ENCODE measurements around the gene AATF.
A peak's percentile ranks its signal among the peaks of the same experiment; 100 is the strongest.

The AATF gene

GRCh38 chr17:36948717-36949460, at the start of gene AATF:
Gene AATF (plus strand): TSS chr17:36948954. CDS start chr17:36949126, 172 bp downstream.
- peak within 1 kb of the TSS; percentile 100 for H3K4me3 Mint-ChIP-seq
- H3K27me3 Mint-ChIP-seq, result peaks cover 21% of the 10 kb centered on the region
- H3K27ac Mint-ChIP-seq, result peak within 1 kb of the TSS; percentile 91
- H3K9me3 Mint-ChIP-seq, result no peaks in the 10 kb centered on the region
- peaks cover 54% of the 10 kb centered on the region for H3K4me1 Mint-ChIP-seq
- H3K36me3 Mint-ChIP-seq, result peaks cover 29% of the 10 kb centered on the region

- Mint-ChIP-seq H3K27me3 (peaks cover 8% of the 10 kb centered on the region), H3K4me1 (no peaks in the 10 kb centered on the region), H3K4me3 (no peak overlapping the region), H3K9me3 (no peaks in the 10 kb centered on the region), H3K36me3 (no peaks in the 10 kb centered on the region), H3K27ac (no peak overlapping the region)
Observed at GRCh38 chr17:36899250-36900159, 49.2 kb upstream of the AATF start.

GRCh38 chr17:36900160-36900512, 48.6 kb upstream of the AATF start:
- Mint-ChIP-seq H3K27me3 (peaks cover 8% of the 10 kb centered on the region), H3K4me1 (no peaks in the 10 kb centered on the region), H3K27ac (no peak overlapping the region), H3K36me3 (no peaks in the 10 kb centered on the region), H3K4me3 (no peak overlapping the region), H3K9me3 (no peaks in the 10 kb centered on the region)

- H3K27me3 Mint-ChIP-seq, result peaks cover 12% of the 10 kb centered on the region
- no peaks in the 10 kb centered on the region for H3K4me1 Mint-ChIP-seq
- H3K36me3 Mint-ChIP-seq, result no peaks in the 10 kb centered on the region
- H3K27ac Mint-ChIP-seq, result no peak overlapping the region
- no peaks in the 10 kb centered on the region for H3K9me3 Mint-ChIP-seq
- no peak overlapping the region for H3K4me3 Mint-ChIP-seq
Observed at GRCh38 chr17:36901506-36901905, 47.2 kb upstream of the AATF start.

GRCh38 chr17:36907407-36907806, 41.3 kb upstream of the AATF start:
- Mint-ChIP-seq H3K9me3 (no peaks in the 10 kb centered on the region), H3K27me3 (peaks cover 26% of the 10 kb centered on the region), H3K4me1 (no peaks in the 10 kb centered on the region), H3K36me3 (no peaks in the 10 kb centered on the region), H3K4me3 (no peak overlapping the region), H3K27ac (no peak overlapping the region)

GRCh38 chr17:36910513-36910912, 38.2 kb upstream of the AATF start:
- Mint-ChIP-seq H3K27ac (no peak overlapping the region), H3K4me1 (no peaks in the 10 kb centered on the region), H3K9me3 (no peaks in the 10 kb centered on the region), H3K4me3 (no peak overlapping the region), H3K27me3 (peaks cover 21% of the 10 kb centered on the region), H3K36me3 (no peaks in the 10 kb centered on the region)

GRCh38 chr17:36911001-36911400, 37.8 kb upstream of the AATF start:
- Mint-ChIP-seq H3K9me3 (no peaks in the 10 kb centered on the region), H3K27me3 (peaks cover 20% of the 10 kb centered on the region), H3K36me3 (no peaks in the 10 kb centered on the region)

GRCh38 chr17:36913132-36913531, 35.6 kb upstream of the AATF start:
- H3K4me3 Mint-ChIP-seq, result no peak overlapping the region
- H3K27ac Mint-ChIP-seq, result no peak overlapping the region
- no peaks in the 10 kb centered on the region for H3K36me3 Mint-ChIP-seq
- no peaks in the 10 kb centered on the region for H3K9me3 Mint-ChIP-seq
- no peaks in the 10 kb centered on the region for H3K4me1 Mint-ChIP-seq
- H3K27me3 Mint-ChIP-seq, result peaks cover 13% of the 10 kb centered on the region

More at GRCh38 chr17:36911001-36911400, 37.8 kb upstream of the AATF start:
- H3K4me3 Mint-ChIP-seq, result no peak overlapping the region
- H3K27ac Mint-ChIP-seq, result no peak overlapping the region
- H3K4me1 Mint-ChIP-seq, result no peaks in the 10 kb centered on the region

GRCh38 chr17:36918211-36918691, 30.5 kb upstream of the AATF start:
- Mint-ChIP-seq H3K4me3 (no peak overlapping the region), H3K27me3 (peaks cover 7% of the 10 kb centered on the region)

GRCh38 chr17:36919407-36919968, 29.3 kb upstream of the AATF start:
- Mint-ChIP-seq H3K9me3 (no peaks in the 10 kb centered on the region), H3K27ac (no peak overlapping the region), H3K27me3 (peaks cover 7% of the 10 kb centered on the region), H3K36me3 (peaks cover 2% of the 10 kb centered on the region), H3K4me1 (peaks cover 17% of the 10 kb centered on the region), H3K4me3 (no peak overlapping the region)

More at GRCh38 chr17:36918211-36918691, 30.5 kb upstream of the AATF start:
- H3K36me3 Mint-ChIP-seq, result peaks cover 2% of the 10 kb centered on the region
- no peak overlapping the region for H3K27ac Mint-ChIP-seq
- no peaks in the 10 kb centered on the region for H3K9me3 Mint-ChIP-seq
- peaks cover 17% of the 10 kb centered on the region for H3K4me1 Mint-ChIP-seq

- peak overlapping the region; percentile 70 for H3K4me3 Mint-ChIP-seq
- H3K27ac Mint-ChIP-seq, result peak overlapping the region; percentile 81
- no peaks in the 10 kb centered on the region for H3K9me3 Mint-ChIP-seq
- peaks cover 7% of the 10 kb centered on the region for H3K27me3 Mint-ChIP-seq
- H3K36me3 Mint-ChIP-seq, result peaks cover 2% of the 10 kb centered on the region
- peaks cover 17% of the 10 kb centered on the region for H3K4me1 Mint-ChIP-seq
Observed at GRCh38 chr17:36920032-36921005, 28.4 kb upstream of the AATF start.

GRCh38 chr17:36921095-36921851, 27.5 kb upstream of the AATF start:
- peak overlapping the region; percentile 51 for H3K27ac Mint-ChIP-seq
- H3K9me3 Mint-ChIP-seq, result no peaks in the 10 kb centered on the region
- peaks cover 17% of the 10 kb centered on the region for H3K4me1 Mint-ChIP-seq
- H3K4me3 Mint-ChIP-seq, result peak overlapping the region; percentile 30
- peaks cover 11% of the 10 kb centered on the region for H3K27me3 Mint-ChIP-seq
- peaks cover 2% of the 10 kb centered on the region for H3K36me3 Mint-ChIP-seq

GRCh38 chr17:36922175-36922574, 26.6 kb upstream of the AATF start:
- H3K27me3 Mint-ChIP-seq, result peaks cover 17% of the 10 kb centered on the region
- H3K4me3 Mint-ChIP-seq, result no peak overlapping the region

GRCh38 chr17:36923814-36924221, 24.9 kb upstream of the AATF start:
- Mint-ChIP-seq H3K36me3 (peaks cover 2% of the 10 kb centered on the region), H3K27me3 (peaks cover 29% of the 10 kb centered on the region), H3K27ac (no peak overlapping the region), H3K4me3 (no peak overlapping the region), H3K9me3 (no peaks in the 10 kb centered on the region), H3K4me1 (peaks cover 27% of the 10 kb centered on the region)

More at GRCh38 chr17:36922175-36922574, 26.6 kb upstream of the AATF start:
- peaks cover 17% of the 10 kb centered on the region for H3K4me1 Mint-ChIP-seq
- H3K27ac Mint-ChIP-seq, result no peak overlapping the region
- peaks cover 2% of the 10 kb centered on the region for H3K36me3 Mint-ChIP-seq
- H3K9me3 Mint-ChIP-seq, result no peaks in the 10 kb centered on the region

Data from activated naive CD4-positive, alpha-beta T cell treated with anti-CD3 and anti-CD28 coated beads, Interleukin-2, amount 50 U/mL, for 24 hours (primary cell).